HG02840 (cell line): Measurements from ENCODE around the gene CDK11B.

ENCODE experiments used
- ATAC-seq: cut with Tn5 transposase; IDR thresholded peaks from one replicate; pipeline ENCODE4 v1.9.1; 2021; ENCODE audit warnings: mild to moderate bottlenecking, moderate library complexity, moderate number of reproducible peaks; ENCODE audit not compliant: unreplicated experiment, low FRiP score

The CDK11B gene

DNA sequence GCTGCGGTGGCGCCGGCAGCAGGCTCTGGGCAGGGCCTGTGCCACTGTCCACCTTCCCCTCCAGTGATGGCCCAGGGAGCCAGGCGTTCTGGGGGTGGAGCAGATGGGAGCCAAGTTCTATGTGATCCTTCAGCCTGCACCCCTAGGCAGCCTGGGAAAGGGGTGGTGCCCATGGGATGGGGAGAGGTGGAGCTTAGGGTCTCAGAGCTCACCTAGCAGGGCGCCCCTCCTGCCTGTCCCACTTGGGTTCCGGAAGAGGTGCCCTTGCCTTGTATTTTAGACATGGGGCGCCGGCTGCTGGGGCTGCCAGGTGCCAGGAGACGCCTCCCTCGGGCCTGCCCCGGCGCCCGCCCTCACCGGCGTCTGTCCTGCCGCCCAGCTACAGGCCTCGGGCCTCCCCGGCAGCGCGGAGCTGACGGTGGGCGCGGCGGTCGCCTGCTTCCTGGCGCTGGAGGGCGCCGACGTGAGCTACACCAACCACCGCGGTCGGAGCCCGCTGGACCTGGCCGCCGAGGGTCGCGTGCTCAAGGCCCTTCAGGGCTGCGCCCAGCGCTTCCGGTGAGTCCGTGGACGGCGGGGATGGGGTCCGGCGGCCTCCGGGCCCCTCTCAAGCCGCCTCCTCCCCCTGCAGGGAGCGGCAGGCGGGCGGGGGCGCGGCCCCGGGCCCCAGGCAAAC lies 29.9 kb downstream of the CDK11B start:
- no peak for ATAC-seq

DNA sequence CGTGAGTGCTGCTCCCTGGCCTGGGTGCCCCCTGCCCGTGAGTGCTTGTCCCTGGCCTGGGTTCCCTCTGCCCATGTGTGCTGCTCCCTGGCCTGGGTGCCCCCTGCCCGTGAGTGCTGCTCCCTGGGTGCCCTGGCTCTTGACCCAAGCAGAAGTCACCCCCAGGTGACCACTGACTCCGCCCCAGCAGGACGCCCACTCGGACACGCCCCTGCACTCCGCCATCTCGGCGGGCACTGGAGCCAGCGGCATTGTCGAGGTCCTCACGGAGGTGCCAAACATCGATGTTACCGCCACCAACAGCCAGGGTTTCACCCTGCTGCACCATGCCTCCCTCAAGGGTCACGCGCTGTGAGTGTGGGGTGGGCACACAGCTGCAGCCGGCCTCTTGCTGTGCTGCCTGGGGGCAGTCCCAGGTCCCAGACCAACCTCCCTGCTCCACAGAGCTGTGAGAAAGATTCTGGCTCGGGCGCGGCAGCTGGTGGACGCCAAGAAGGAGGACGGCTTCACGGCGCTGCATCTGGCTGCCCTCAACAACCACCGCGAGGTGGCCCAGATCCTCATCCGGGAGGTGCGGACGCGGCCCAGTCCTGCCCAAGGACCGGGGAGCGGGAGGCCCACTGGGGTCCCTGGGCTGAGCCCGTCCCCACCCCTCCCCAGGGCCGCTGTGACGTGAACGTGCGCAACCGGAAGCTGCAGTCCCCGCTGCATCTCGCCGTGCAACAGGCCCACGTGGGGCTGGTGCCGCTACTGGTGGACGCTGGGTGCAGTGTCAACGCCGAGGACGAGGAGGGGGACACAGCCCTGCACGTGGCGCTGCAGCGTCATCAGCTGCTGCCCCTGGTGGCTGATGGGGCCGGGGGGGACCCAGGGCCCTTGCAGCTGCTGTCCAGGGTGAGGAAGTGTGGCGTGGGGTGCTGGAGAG lies 30.7 kb downstream of the CDK11B start:
- no peak for ATAC-seq

DNA sequence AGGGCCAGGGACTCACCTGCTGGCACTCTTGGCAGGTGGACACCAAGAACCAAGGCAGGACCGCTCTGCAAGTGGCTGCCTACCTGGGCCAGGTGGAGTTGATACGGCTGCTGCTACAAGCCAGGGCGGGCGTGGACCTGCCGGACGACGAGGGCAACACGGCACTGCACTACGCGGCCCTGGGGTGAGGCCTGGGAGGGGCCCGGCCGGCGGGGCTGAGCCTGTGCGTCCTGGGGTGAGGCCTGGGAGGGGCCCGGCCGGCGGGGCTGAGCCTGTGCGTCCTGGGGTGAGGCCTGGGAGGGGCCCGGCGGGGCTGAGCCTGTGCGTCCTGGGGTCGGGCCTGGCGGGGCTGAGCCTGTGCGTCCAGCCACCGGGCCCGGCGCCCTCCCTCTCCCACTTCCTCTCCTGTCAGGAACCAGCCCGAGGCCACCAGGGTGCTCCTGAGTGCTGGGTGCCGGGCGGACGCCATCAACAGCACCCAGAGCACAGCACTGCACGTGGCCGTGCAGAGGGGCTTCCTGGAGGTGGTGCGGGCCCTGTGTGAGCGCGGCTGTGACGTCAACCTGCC lies 31.5 kb downstream of the CDK11B start:
- ATAC-seq, result no peak

DNA sequence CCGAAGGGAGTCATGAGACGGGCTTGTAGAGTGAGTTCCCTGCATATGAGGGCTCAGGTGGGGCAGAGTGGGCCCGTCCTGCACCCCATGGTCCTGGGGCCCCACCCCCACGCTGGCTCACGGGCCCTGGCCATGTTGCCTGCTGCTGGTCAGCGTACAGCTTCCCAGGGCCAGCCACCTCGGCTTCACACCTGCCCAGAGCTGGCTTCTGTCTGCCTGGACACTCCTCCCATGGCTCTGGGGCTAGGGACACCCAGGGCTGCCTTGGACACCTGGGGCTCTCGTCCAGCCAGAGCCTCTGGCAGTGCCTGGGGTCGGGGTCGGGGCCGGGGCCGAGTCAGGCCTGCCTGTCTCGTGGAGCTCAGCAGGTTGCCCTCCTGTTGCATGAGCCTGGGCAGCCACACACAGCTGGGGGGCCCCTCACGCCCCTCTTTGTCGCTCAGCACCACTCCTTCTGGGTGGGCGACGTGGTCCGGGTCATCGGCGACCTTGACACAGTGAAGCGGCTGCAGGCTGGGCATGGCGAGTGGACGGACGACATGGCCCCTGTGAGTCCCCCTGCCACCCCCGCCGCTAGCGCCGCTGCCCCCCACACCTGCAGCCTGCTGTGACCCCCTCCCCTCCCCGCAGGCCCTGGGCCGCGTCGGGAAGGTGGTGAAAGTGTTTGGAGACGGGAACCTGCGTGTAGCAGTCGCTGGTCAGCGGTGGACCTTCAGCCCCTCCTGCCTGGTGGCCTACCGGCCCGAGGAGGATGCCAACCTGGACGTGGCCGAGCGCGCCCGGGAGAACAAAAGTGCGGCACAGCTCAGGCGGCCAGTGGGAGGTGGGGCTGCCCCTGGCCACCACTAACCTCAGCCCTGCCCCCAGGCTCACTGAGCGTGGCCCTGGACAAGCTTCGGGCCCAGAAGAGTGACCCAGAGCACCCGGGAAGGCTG lies 32.3 kb downstream of the CDK11B start:
- ATAC-seq, result no peak

DNA sequence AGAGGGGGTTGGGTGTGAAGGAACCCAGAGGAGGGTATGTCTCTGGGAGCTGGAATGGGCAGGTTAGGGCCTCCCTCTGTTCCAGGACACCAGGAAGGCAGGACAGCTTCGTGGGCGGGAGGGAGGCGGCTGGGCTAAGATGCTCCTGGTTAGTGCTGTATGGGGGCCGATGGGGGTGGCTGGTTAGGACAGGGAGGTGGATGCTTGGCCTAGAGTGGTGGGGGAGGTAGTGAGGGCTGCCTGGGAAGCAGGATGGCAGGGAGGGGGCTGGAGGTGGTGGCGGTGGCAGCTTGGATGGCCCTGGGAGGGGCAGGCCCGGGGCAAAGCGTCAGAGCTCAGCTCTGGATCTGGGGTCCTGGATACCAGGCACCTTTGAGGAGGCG lies 33.0 kb downstream of the CDK11B start:
- ATAC-seq, result no peak

DNA sequence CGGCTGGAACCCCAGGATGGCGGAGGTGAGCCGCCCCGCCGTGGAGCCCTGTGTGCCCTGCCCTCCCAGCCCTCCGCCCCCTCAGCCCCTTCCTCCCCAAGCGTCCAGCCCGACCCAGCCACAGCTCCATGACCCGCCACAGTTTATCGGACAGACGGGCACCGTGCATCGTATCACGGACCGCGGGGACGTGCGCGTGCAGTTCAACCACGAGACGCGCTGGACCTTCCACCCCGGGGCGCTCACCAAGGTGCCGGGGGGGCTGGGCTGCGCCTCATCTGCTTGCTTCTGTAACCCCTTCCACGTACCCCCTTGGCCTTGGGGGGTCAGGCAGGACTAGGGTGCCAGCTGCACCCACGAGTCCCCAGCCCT lies 33.4 kb downstream of the CDK11B start:
- ATAC-seq, result no peak

DNA sequence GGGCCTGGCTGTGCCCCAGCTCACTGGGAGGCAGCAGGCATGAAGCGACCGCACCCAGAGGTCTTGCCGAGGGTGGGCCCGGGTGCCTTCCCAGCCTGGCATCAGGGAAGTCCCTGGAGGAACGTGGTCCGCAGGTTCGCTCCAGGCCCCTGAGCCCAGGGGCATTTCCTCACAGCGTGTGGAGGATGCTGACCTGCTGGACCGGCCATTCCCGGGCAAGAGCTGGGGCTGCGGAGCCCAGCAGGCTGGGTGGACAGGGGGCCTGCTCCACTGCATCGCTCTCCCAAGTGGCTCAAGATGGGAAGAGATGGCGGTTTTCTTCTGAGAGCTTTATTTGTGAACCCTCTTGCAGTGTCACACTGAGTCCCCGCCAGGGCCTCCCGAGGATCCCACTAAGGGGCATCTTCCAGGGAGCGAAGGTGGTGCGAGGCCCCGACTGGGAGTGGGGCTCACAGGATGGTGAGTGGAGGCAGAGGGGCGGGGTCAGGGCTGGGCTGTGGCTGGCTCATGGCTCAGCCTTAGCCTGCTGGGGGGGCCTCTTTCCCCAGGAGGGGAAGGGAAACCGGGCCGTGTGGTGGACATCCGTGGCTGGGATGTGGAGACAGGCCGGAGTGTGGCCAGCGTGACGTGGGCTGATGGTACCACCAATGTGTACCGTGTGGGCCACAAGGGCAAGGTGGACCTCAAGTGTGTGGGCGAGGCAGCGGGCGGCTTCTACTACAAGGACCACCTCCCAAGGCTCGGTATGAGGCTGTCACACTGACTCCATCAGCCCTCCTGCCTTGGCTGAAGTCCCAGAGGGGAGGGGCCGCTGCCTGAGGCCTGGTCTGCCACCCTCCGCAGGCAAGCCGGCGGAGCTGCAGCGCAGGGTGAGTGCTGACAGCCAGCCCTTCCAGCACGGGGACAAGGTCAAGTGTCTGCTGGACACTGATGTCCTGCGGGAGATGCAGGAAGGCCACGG lies 34.1 kb downstream of the CDK11B start:
- ATAC-seq, result no peak

DNA sequence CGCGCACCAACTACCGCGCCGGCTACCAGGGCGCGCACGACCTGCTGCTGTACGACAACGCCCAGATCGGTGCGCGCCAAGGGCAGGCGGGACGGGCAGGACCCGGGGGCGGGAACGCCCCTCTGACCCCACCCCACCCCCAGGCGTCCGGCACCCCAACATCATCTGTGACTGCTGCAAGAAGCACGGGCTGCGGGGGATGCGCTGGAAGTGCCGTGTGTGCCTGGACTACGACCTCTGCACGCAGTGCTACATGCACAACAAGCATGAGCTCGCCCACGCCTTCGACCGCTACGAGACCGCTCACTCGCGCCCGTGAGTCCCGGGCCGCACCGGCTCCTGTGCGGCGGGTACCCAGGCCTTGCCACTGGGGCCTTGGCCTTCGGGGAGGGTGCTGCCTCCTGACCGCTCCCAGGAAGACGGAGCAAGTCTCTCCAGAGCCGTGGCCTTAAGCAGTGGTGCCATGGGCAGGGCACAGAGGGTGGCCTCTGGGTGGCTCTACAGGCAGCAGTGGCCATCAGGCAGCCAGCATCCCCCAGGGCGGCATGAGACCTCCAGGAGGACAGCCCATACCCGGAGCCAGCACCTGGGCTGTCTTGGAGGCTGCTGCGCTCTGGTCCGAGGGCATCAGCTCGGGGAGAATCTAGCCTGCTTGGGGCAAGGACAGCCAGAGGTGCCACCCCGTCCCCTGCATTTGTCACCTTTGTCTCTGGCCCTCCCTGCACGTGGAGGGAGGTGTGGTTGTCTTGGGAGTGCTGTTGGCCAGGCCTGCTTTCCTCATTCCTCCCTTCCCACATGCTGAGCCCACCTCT lies 35.0 kb downstream of the CDK11B start:
- ATAC-seq, result no peak

DNA sequence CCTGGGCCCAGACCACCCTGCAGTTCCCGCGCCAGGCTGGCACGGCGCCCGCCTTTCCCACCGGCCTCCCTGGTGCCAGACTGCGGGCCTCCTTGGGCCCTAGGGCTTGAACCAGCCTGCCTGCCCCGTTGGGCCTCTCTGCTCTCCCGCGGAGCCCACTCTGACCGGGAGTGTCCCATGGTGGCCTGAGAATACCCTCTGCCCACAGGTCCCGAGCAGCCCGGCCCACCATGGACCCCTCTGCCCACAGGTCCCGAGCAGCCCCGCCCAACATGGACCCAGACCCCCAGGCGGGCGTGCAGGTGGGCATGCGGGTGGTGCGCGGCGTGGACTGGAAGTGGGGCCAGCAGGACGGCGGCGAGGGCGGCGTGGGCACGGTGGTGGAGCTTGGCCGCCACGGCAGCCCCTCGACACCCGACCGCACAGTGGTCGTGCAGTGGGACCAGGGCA lies 35.6 kb downstream of the CDK11B start:
- ATAC-seq, result no peak

DNA sequence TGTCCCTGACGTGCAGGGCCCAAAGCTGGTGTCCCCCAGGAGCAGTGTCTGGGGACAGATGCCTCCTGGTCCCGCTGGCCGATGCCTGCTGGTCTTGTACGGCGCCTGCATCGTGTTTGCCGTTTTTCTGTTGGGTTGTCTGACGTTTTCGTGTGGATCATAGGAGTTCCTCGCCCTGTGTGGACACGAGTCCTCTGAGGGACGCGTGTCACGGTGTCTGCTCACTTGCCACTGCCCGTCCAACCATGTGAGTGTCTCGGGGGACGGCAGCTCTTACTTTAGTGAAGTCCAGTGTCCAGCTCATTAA lies 36.1 kb downstream of the CDK11B start:
- ATAC-seq, result no peak

DNA sequence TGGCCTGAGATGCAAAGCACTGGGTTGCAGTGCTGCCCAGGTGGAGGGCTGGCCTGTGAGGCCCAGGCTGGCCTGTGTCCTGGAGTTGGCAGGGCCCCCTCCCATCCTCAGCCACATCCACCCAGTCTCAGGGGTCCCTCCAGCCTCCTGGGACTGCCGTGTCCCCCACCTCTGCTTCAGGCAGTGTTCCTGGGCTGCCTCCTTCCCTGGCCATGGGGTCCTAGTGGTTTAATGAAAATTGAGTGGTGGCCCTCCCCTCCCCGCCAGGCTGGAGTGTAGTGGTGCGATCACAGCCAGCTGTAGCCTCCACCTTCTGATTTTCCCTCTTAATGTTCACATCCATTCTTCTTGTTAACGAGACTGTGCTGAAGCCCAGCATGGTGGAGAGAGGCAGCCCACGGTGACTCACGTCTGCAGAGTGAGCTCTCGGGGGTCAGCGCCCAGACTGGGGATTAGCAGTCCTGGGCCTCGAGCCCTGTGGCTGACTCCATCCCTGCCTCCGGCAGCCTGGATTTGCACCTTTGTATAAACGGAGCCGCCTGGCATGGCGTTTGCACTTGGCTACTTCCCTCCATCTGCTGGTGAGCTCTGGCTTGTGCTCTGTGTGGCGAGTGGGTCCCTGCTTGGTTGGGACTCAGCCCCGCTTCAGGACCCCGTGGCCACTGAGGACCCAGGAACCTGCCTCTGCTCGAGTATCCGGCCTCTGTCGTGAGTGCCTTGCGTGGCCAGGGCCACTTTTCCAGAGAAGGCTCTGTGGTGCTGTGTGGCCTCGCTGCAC lies 36.6 kb downstream of the CDK11B start:
- ATAC-seq, result no peak

DNA sequence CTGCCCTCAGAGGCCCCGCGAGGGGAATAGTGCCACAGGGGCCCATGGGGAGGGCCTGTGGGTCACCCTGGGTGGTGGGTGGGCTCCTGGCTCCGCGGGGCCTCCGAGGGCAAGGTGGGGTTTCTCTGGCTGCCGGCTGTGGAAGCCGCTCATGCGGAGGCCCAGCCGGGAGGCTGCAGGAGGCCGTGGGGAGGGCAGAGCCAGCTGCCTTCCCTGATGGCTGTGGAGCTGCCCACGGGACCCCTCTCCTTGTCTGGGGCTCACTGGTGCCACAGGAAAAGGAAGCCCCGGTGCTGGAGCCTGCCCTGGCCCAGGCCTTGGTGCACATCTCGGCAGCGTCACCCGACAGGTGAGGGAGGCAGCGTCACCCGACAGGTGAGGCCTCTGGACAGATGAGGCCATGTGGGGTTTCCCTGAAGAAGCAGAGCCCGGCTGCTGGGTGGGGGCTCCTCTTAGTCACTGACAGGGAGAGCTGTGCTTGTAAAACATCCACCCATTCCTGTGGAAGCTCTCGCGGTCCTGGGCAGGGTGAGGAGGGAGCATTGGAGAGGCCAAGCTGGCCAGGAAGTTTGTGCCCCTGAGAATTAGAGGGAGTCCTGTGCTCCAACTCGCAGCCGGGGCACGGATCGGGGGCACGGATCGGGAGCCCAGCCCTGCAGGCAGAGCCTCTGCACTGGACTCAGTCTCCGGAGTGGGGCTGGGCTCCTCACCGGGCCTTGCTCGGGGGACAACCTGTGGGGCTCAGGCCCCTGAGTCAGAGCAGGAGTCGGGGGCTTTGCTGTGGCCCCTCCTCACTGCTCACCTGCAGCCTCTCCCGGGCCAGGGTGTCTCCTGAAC lies 37.4 kb downstream of the CDK11B start:
- no peak for ATAC-seq

DNA sequence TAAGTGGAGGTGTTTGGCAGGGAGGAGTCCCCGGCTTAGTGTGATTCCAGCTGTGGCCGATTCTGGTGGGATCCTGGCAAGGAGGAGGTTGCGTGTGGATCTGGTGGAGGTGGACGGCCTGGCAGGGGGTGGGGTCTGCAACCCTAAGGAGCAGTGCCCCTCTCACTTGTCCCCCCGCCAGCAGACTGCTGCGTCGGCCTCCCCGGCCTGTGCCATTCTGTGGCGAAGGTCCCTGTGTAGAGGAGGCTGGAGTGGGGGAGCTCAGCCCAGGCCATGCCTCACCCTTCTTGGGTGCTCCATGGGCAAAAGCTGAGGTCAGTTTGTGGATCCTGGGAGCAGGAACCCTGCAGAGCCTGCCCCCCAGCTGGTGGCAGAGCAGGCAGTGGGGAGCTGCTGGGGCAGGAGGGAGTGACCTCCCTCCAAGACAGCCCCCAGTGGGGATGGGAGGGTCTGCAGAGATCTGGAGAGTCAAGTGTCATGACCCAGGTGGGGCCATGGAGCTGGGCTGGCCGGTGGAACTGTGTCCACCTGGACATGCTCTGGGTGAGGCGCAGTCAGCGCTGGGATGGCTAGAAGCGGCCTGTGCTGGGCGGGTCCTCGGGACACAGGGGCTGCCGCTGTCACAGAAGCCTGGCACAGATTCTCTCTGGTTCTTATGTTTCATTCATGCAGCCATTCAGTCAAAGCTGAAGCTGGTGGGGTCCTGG lies 38.2 kb downstream of the CDK11B start:
- ATAC-seq, result no peak

DNA sequence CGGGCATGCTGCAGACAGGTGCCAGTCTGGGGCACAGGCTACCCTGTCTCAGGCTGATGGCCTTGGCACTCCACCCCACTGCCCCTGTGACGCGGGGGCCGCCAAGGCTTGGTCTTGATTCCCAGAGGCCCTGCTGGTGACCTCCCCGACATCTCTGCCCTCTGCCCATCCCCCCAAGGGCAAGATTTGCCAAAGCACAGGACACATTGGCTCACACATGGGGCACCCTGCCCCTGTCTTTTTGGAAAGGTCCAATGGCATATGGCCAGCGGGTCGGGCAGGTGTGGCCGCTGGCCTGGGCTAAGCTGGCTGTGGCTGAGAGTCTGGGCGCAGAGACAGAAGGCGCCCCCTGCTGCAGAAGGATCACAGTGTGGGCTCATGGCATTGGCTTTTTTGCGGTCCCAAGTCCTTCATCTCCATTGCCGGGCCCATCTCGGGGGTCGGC lies 38.9 kb downstream of the CDK11B start:
- ATAC-seq, result no peak

DNA sequence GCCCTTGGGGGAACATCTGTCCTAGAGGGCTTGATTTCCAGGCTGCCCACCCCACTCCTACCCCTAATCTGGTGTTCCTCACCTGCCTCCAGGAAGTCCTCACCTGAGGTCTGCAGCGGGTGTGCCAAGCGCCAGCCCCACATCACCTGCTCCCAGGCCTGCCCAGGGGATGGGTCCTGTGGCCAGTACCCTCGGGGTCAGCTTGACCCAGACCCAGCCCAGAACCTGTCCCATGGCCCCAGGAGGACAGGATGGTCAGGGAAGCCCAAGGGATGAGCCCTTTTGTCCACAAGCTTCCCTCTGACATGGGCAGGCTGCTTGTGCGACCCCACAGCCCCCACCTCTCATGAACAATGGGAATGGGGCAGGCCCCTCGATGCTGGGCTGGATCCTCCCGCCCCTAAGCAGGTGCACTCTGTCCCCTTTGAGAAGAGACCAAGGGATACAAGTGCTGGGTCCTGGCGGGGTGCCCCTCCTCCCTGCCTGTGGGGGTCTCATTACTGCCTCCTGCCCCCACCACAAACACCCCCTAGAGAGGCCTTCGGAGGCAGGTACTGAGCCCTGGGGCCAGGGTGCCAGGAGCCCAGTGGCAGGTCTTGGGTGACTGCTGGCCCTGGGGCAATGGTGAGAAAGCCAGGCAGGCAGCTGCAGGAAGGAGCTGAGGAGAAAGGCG lies 40.3 kb downstream of the CDK11B start:
- no peak for ATAC-seq

DNA sequence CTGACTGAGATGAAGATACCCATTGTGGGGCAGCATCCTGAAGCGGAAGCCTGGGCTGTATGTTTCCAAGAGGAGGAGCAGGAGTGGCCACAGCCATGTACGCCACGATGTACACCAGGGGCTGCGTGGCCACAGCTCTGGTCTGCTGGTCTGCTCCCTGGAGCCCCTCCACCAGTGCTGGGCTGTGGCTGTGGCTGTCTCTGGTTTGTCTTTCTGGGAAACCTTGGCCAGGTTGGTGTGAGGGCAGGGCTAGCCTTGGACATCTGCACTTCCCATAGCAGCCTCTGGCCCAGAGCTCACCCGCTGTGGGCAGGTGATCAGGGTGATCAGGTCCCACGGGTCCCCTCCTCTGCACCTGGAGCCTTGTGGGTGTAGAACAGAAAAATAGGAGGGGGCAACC lies 40.9 kb downstream of the CDK11B start:
- ATAC-seq, result no peak
